Fibroblast of lung (primary cell): ENCODE results near the gene DOK4.

ENCODE experiments used
- CTCF ChIP-seq, 2 donors: IDR thresholded peaks in 1 of 2; conservative IDR thresholded peaks in 1 of 2; 1 replicate in 1 of 2; 2 replicates in 1 of 2; pipeline ENCODE4 v1.5.1; 2011 to 2012; ENCODE audit warnings: low read length in 2 of 2, control low read depth in 1 of 2, inconsistent platforms in 1 of 2, low read depth in 1 of 2, mild to moderate bottlenecking in 1 of 2
- EZH2 ChIP-seq: IDR thresholded peaks from 2 replicates; pipeline ENCODE4 v1.5.1; 2012; ENCODE audit warnings: low read length, control low read depth, mild to moderate bottlenecking; ENCODE audit errors: missing control alignments

GRCh38 chr16:57435838-57436237 lies 50.5 kb downstream of the DOK4 start:
- TF ChIP-seq CTCF (conservative IDR thresholded peaks at IDR 0.05 in 1 of 2, IDR thresholded peaks at IDR 0.05 in 1 of 2; ENCODE audit: low read depth in 1 of 2, low read length in 2 of 2) (no peak), EZH2 (no peak)
